ENCODE measurements around the gene TMCC3. TPM values are rescaled to one million over a fixed set of nuclear protein-coding genes. Genes with fewer than 3 reads are reported as not detected.

TMCC3 gene
- 0.50 and 0.92 TPM in 2 replicates for total RNA-seq

DNA sequence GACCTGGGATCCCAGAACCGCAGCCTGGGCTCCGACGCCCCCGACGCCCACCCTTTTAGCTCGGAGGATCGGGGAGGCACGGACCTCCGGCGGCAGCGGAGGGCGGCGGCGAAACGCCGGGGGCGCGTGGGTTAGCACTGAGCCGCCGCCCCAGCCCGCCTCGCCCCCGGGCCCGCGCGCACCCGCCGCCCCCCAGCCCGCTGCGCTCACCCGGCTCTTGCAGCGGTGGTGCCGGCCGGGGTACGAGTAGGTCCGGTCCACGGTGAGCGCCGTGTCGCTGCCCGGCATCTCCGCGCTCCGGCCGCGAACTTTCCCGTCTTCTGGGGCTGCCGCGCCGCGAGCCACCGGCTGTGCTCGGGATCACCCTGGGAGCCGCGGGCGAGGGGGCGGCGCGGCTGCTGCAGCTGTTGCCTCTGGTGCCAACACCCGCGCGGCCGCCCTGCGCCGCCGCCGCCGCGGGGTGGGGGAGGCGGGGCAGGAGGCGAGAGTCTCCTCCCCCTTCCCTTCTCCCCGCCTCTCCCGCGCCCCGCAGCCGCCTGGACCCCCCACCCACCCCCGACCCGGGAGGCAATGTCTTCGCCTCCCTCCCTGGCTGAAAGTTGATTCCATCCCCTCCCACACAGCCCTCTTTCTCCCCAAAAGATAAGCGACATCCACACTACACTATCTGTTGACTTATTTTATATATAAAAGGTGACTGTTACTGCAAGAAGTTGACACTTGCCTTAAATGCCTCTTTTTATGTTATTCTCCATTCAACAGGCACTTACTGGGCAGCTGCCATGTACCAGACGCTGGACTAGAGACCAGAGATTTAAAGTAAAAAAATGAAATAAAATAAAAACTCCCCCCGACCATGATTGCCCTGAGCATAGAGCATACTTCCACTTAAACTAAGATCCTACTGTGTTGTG lies at the start of gene TMCC3:
TMCC3 (minus strand) TSS at position 415 of the 914 bp plus-strand sequence; CDS start at position 288, 127 bp downstream.

Other genes starting within 250 kb of the TMCC3 start
- 5.7 and 6.0 TPM in 2 replicates for gene CEP83, start 190.7 kb downstream of the TMCC3 start, total RNA-seq

Data from aortic smooth muscle cell (primary cell).